Peyer's patch (tissue), 4 donors: ENCODE data around the gene BICRAL.

Experiments
- CTCF ChIP-seq, 6 experiments: fragments of 450-650 bp in 4 of 6; fragments of 200-600 bp in 2 of 6; sonication (generic) in 1 of 6; IDR thresholded peaks; one replicate each; pipeline ENCODE4 v1.5.1; 2017 to 2019; ENCODE audit warnings: antibody characterized with exemption in 6 of 6, mild to moderate bottlenecking in 3 of 6, moderate library complexity in 1 of 6
- POLR2A ChIP-seq, 2 donors: fragments of 450-650 bp; IDR thresholded peaks; one replicate each; pipeline ENCODE4 v1.5.1; 2017; ENCODE audit warnings: antibody characterized with exemption in 2 of 2, mild to moderate bottlenecking in 2 of 2, moderate library complexity in 2 of 2

DNA sequence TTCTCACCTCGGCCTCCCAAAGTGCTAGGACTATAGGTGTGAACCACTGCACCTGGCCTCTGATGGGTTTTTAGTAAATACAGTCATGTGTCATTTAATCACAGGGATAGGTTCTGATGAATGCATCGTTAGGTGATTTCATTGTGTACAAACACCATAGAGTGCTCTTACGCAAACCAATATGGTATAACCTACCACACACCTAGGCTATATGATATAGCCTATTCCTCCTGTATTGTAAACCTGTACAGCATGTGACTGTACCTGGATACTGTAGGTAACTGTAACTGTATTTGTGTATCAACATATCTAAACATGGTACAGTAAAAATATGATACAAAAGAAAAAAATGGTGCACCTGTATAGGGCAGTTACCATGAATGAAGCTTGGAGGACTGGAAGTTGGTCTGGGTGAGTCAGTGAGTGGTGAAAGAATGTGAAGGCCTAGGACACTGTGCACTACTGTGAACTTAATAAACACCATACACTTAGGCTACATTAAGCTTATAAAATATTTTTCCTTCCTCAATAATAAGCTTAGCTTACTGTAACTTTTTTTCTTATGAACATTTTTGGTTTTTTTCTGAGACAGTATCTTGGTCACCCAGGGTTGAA, 10.0 kb downstream of the BICRAL start:
- TF ChIP-seq CTCF (IDR thresholded peaks at IDR 0.05) = no peak
- no peak for TF ChIP-seq POLR2A (IDR thresholded peaks at IDR 0.05)
